GM12878 (cell line): ENCODE results near the gene NRSN2. TPM values are rescaled to one million over a fixed set of nuclear protein-coding genes. Genes with fewer than 3 reads are reported as not detected.
"Not testable (repeated sequence)": the region's sequence is repeated elsewhere in the genome, so short reads cannot be mapped to it uniquely, and the experiment has no call there.

ENCODE experiments used
- ATAC-seq: fragments of 200-7000 bp; cut with Tn5 transposase; 3 replicates; pipeline ENCODE4 v1.9.1; 2020; ENCODE audit warnings: mild to moderate bottlenecking, moderate library complexity
- BruUV-seq: library from RNA; stranded (reverse); fragments of 400-500 nt; replicated peaks from 2 replicates; lab custom pipeline; 2021; lab: Mats Ljungman, UMichigan
- CTCF ChIA-PET: fragments of 300-600 bp; sonication (Branson Sonifier 250); formaldehyde crosslinking; extraction: SDS; loops from one replicate; lab custom pipeline; 2021; ENCODE audit warnings: inconsistent platforms; lab: Yijun Ruan, JAX
- POLR2A ChIA-PET: fragments of 350-600 bp; formaldehyde crosslinking; extraction: SDS; loops from one replicate; lab custom pipeline; 2021; ENCODE audit warnings: inconsistent platforms; lab: Charles Lee
- RAD21 ChIA-PET: fragments of 300-600 bp; sonication (Branson Sonifier 250); formaldehyde crosslinking; loops from one replicate; lab custom pipeline; 2023; ENCODE audit warnings: antibody characterized with exemption; ENCODE audit not compliant: unreplicated experiment; lab: Charles Lee
- SMC1A ChIA-PET: fragments of 300-600 bp; sonication (Branson Sonifier 250); formaldehyde crosslinking; loops from one replicate; lab custom pipeline; 2023; ENCODE audit not compliant: unreplicated experiment, uncharacterized antibody; lab: Charles Lee
- DNase-seq: peaks from one replicate; pipeline ENCODE4 v3.0.0-alpha.2; 2011; ENCODE audit warnings: low read depth, low spot score
- FAIRE-seq: peaks from 3 replicates; lab custom pipeline; 2011; peaks lifted over from hg19 to GRCh38; lab: Jason Lieb, UNC
- H2AFZ ChIP-seq: 2 replicates; pipeline ENCODE4 v1.6.0; 2011; ENCODE audit warnings: low read depth, low read length, control low read depth; ENCODE audit not compliant: control insufficient read depth
- H3K27ac ChIP-seq: 2 replicates; pipeline ENCODE4 v1.5.1; 2011; ENCODE audit warnings: control low read depth; ENCODE audit not compliant: control insufficient read depth, insufficient read depth
- H3K27me3 ChIP-seq, 2 experiments: replicated peaks in 1 of 2; 2 replicates each; pipeline versions ENCODE4 v1.6.0 to v1.6.1; 2011; ENCODE audit warnings: low read length in 1 of 2; ENCODE audit not compliant: control insufficient read depth in 2 of 2, insufficient read depth in 2 of 2
- H3K36me3 ChIP-seq, 2 experiments: 2 replicates each; pipeline ENCODE4 v1.5.1; 2011; ENCODE audit warnings: low read length in 1 of 2; ENCODE audit not compliant: control insufficient read depth in 2 of 2, insufficient read depth in 2 of 2
- H3K4me1 ChIP-seq: 2 replicates; pipeline ENCODE4 v1.6.1; 2011; ENCODE audit warnings: mild to moderate bottlenecking, low read length, moderate library complexity, mixed read lengths; ENCODE audit not compliant: control insufficient read depth, insufficient read depth
- H3K4me2 ChIP-seq: 2 replicates; pipeline ENCODE4 v1.6.0; 2011; ENCODE audit warnings: control low read depth; ENCODE audit not compliant: control insufficient read depth, insufficient read depth
- H3K4me3 ChIP-seq: fragments of 200-600 bp; sonication (generic); 2 replicates; pipeline ENCODE4 v1.5.1; 2016
- H3K79me2 ChIP-seq: 2 replicates; pipeline ENCODE4 v1.6.0; 2011; ENCODE audit warnings: low read length; ENCODE audit not compliant: control insufficient read depth, insufficient read depth
- H3K9ac ChIP-seq: 2 replicates; pipeline ENCODE4 v1.8.0; 2011; ENCODE audit warnings: low read length, control low read depth, mixed read lengths; ENCODE audit not compliant: control insufficient read depth, insufficient read depth
- H3K9me3 ChIP-seq: replicated peaks from 3 replicates; pipeline ENCODE4 v1.5.1; 2011; ENCODE audit warnings: mild to moderate bottlenecking, low read length; ENCODE audit not compliant: control insufficient read depth, insufficient read depth
- H4K20me1 ChIP-seq: 2 replicates; pipeline ENCODE4 v1.6.0; 2011; ENCODE audit not compliant: control insufficient read depth, insufficient read depth
- BCL3 ChIP-seq: IDR thresholded peaks from 2 replicates; pipeline ENCODE4 v1.6.1; 2011; ENCODE audit warnings: borderline replicate concordance, low read depth, mild to moderate bottlenecking, moderate library complexity, low read length; ENCODE audit not compliant: insufficient read depth, poor library complexity, severe bottlenecking
- CHD4 ChIP-seq: fragments of 200-600 bp; sonication (generic); IDR thresholded peaks from 2 replicates; pipeline ENCODE4 v1.6.1; 2016; ENCODE audit warnings: mild to moderate bottlenecking
- EP300 ChIP-seq, 2 experiments: fragments of 150-350 bp in 1 of 2; IDR thresholded peaks; 2 replicates each; pipeline ENCODE4 v1.6.1; 2011 to 2012; ENCODE audit warnings: low read depth in 2 of 2, low read length in 2 of 2, borderline replicate concordance in 1 of 2, improper control_type of control experiment in 1 of 2, inconsistent platforms in 1 of 2; ENCODE audit not compliant: control insufficient read depth in 1 of 2
- FOXK2 ChIP-seq: fragments of 450-650 bp; IDR thresholded peaks from 2 replicates; pipeline ENCODE4 v1.6.1; 2017; ENCODE audit warnings: mild to moderate bottlenecking, moderate library complexity
- JUND ChIP-seq: IDR thresholded peaks from 2 replicates; pipeline ENCODE4 v1.6.1; 2012; ENCODE audit warnings: low read depth, mild to moderate bottlenecking, low read length, improper control_type of control experiment, moderate library complexity
- PBX3 ChIP-seq: IDR thresholded peaks from 2 replicates; pipeline ENCODE4 v1.6.1; 2011; ENCODE audit warnings: mild to moderate bottlenecking, low read depth, low read length, moderate library complexity; ENCODE audit not compliant: insufficient replicate concordance
- POLR2A ChIP-seq: IDR thresholded peaks from 2 replicates; pipeline ENCODE4 v1.6.1; 2011; ENCODE audit warnings: low read depth, mild to moderate bottlenecking, low read length
- POLR2AphosphoS5 ChIP-seq: IDR thresholded peaks from 2 replicates; pipeline ENCODE4 v1.6.1; 2011; ENCODE audit warnings: mild to moderate bottlenecking, low read length, inconsistent platforms
- RCOR1 ChIP-seq: conservative IDR thresholded peaks from 2 replicates; pipeline ENCODE4 v1.6.1; 2012; ENCODE audit warnings: low read depth, low read length, improper control_type of control experiment
- SREBF1 ChIP-seq: IDR thresholded peaks from 2 replicates; pipeline ENCODE4 v1.6.1; 2012; ENCODE audit warnings: mild to moderate bottlenecking, low read length
- TAF1 ChIP-seq: IDR thresholded peaks from 2 replicates; pipeline ENCODE4 v1.6.1; 2011; ENCODE audit warnings: mild to moderate bottlenecking, low read depth, low read length, borderline replicate concordance
- ZNF24 ChIP-seq: fragments of 450-650 bp; IDR thresholded peaks from 2 replicates; pipeline ENCODE4 v1.6.1; 2017; ENCODE audit warnings: antibody characterized with exemption, mild to moderate bottlenecking
- WGBS: methylation state at CpG from one replicate; pipeline ENCODE4 v1.1.6; 2016; ENCODE audit warnings: low lambda C conversion rate; ENCODE audit not compliant: insufficient replicate concordance, insufficient coverage; ENCODE audit errors: missing lambda C conversion rate; 5-methylcytosine and 5-hydroxymethylcytosine counted together
- in situ Hi-C: fragments of 300-500 bp; cut with MboI; formaldehyde crosslinking; loops from 9 replicates; pipeline ENCODE4 v1.14.3; 2018; ENCODE audit warnings: mixed read lengths
- intact Hi-C: fragments of 100-400 bp; cut with micrococcal nuclease; formaldehyde crosslinking; loops from one replicate; pipeline ENCODE4 v1.14.2; 2022; ENCODE audit not compliant: unreplicated experiment
- polyA plus RNA-seq, 11 experiments: library from polyadenylated mRNA; depleted of rRNA in 4 of 11; unstranded in 6 of 11; stranded (reverse) in 5 of 11; fragments of >200 nt; fragmentation: Nextera tagmentation in 4 of 11; fragmentation: Illumina TruSeq in 1 of 11; extraction: Ambion mirVana in 4 of 11; extraction: Trizol in 1 of 11; gene quantifications; 1 replicate in 1 of 11; 2 replicates in 10 of 11; pipeline versions ENCODE4 v1.2.1 to v1.2.3, GENCODE V29; 2011 to 2016; ENCODE audit warnings: inconsistent platforms in 2 of 11, missing spikeins in 2 of 11, low read depth in 1 of 11
- total RNA-seq, 4 experiments: library from RNA; depleted of rRNA in 3 of 4; stranded (reverse); fragments of >200 nt in 3 of 4; fragmentation: Illumina TruSeq in 1 of 4; extraction: Trizol in 1 of 4; gene quantifications; 2 replicates each; pipeline versions ENCODE4 v1.2.1 to v1.2.3, GENCODE V29; 2013 to 2021

NRSN2 gene
- total and polyA plus RNA-seq, 10 of the 15 experiments (the other 5 are each of a cell fraction or from before 2014, with no cell fraction given) = 6.2 to 32.4 (median 13.0) TPM

- H3K4me2 ChIP-seq, POLR2A ChIA-PET: not testable (repeated sequence)
These were observed 30.7 kb downstream of the NRSN2 start for GRCh38 chr20:377578-377977.

GRCh38 chr20:378961-379336, 32.0 kb downstream of the NRSN2 start:
- ChIA-PET RAD21 (no interaction called here), POLR2A (no interaction called here), CTCF (interaction anchor here (1.6 kb wide), 1 partner anchor 28 kb away, joined by 4 read pairs; no protein-coding TSS in a partner anchor), SMC1A (interaction anchor here (0.5 kb wide), 1 partner anchor 39 kb away, joined by 4 read pairs; no protein-coding TSS in a partner anchor)
- Histone ChIP-seq H2AFZ (no peak overlapping the region), H3K79me2 (peaks cover 13% of the 10 kb centered on the region), H3K27ac (no peak overlapping the region), H3K9me3 (no peaks in the 10 kb centered on the region), H3K9ac (no peak overlapping the region), H3K36me3 (no peaks in the 10 kb centered on the region), H3K4me3 (no peak overlapping the region), H3K4me2 (no peak overlapping the region), H3K27me3 (no peaks in the 10 kb centered on the region), H4K20me1 (no peaks in the 10 kb centered on the region), H3K4me1 (peaks cover 10% of the 10 kb centered on the region)
- DNase-seq (no peak), ATAC-seq (no peak), FAIRE-seq (no peak)
- BruUV-seq = no TSS peak
- WGBS = 76% methylated on average over 5 of the region's 5 CpGs
- in situ Hi-C loops = no loop called here
- intact Hi-C loops = no loop called here
- TF ChIP-seq ZNF24 = no peak
- TF ChIP-seq JUND = no peak
- TF ChIP-seq FOXK2 = no peak
- no peak for TF ChIP-seq TAF1
- TF ChIP-seq EP300 (IDR thresholded peaks at IDR 0.05; ENCODE audit: borderline replicate concordance in 1 of 2, control insufficient read depth in 1 of 2, low read depth in 2 of 2, low read length in 2 of 2) = no peak
- TF ChIP-seq BCL3 = no peak
- no peak for TF ChIP-seq RCOR1
- TF ChIP-seq PBX3 = no peak
- no peak for TF ChIP-seq POLR2A
- TF ChIP-seq SREBF1 = no peak
- no peak for TF ChIP-seq POLR2AphosphoS5
- TF ChIP-seq CHD4 = no peak

More at GRCh38 chr20:377578-377977, 30.7 kb downstream of the NRSN2 start:
- in situ Hi-C loops, H3K9me3 ChIP-seq, H3K4me3 ChIP-seq, SMC1A ChIA-PET, H3K9ac ChIP-seq, intact Hi-C loops, RAD21 ChIA-PET, DNase-seq, H3K27me3 ChIP-seq, FAIRE-seq, H4K20me1 ChIP-seq, ATAC-seq, H3K36me3 ChIP-seq, H3K27ac ChIP-seq, H2AFZ ChIP-seq, BruUV-seq: not testable (repeated sequence)
- H3K4me1 ChIP-seq = peaks cover 12% of the 10 kb centered on the region
- peaks cover 12% of the 10 kb centered on the region for H3K79me2 ChIP-seq
- 71% methylated on average over 11 of the region's 12 CpGs for WGBS
- CTCF ChIA-PET = interaction anchor here (0.8 to 1.6 kb wide), 2 partner anchors 30 to 111 kb away, joined by 3 to 4 read pairs; no protein-coding TSS in a partner anchor
